Measurements from ENCODE around the gene MYBL2.
"Not testable (repeated sequence)": the region's sequence is repeated elsewhere in the genome, so short reads cannot be mapped to it uniquely, and the experiment has no call there.

Gene MYBL2

GRCh38 chr20:43752561-43753301 is 85.8 kb downstream of the MYBL2 start:
- DNase-seq = no peak

DNA sequence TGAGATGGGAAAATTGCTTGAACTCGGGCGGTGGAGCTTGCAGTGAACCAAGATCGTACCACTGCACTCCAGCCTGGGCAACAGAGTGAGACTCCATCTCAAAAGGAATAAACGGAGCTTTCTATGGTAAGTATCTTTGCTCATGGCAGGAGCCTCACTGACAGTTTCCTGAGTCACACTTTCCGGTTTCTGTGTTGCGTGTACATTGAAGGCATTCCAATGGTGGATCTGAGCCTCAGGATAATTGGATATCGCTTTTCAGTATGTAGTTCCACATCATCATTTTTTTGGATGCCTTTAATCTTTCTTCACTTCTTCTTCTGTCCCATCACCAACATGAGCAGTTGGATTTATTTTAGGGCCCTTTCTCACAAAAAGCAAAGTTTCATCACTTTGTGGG is 88.5 kb downstream of the MYBL2 start:
- no peak for DNase-seq

- DNase-seq = no peak
Measured at GRCh38 chr20:43755851-43756250, 88.9 kb downstream of the MYBL2 start.

GRCh38 chr20:43757888-43758287 is 91.0 kb downstream of the MYBL2 start:
- DNase-seq = not testable (repeated sequence)

DNA sequence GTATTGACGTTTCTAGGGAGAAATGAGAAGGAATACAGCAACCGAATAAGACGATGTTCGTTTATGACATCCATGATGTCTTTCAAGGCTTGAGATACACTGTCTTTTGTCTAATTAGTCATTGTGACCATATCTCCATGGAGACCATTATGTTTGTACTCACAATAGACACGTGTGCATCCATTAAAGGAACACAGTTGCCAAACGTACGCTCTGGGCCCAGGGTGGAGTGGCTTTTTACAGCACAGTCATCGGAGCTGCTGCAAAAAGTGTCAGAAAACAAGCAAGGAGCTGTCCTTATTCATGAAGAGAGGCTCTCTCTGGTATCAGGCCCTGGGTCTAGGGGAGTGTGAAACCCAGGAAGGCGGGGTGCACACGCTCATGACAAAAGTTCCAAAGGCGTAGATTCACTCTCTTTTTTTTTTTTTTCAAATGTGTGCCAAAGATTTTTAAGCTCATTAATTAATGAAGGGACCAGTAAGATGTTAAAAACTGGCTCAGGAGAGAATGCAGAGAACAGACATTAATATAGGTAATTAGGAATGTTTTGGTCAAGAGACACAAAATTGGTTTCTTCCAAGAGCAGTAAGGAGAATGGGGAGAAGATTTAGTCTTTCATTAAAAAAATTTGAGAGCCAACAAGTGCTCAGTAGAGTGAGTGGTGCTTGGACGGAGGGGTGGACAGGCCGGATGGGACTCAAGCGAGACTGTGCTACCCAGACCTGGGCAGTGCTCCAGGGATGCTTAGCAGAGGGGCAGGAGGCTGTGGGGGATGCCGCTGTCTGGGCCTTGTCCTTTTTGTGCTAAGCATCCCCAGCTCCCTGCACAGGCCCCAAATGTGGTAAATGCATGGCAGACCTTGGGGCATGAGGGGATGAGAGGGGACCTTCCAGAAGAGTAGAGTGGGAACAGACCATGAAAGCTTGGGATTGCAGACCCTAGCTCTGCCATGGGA is 94.7 kb downstream of the MYBL2 start:
- no peak for DNase-seq

DNA sequence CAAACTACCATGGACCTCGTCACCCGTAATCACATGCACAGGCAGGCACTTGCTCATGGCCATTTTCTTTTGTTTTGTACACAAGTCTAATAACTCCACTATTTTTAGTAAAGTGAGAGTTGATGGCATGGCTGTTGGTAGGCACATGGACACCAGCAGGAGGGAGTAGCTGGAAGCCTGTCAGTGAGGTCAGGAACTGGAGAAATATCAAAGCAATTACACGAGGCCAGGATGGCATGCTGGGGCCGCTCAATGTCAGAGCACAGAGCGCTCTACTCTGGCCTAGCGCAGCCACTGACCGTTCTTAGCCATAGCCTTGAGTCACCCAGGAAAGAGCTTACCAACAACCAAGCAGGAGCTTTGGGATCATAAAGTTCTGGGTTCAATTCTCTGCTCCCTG is 96.0 kb downstream of the MYBL2 start:
- no peak for DNase-seq

- DNase-seq = no peak
Measured at GRCh38 chr20:43765916-43766315, 99.0 kb downstream of the MYBL2 start.
